A673 (cell line): Measurements from ENCODE around the gene PAAF1. TPM values are rescaled to one million over a fixed set of nuclear protein-coding genes. Genes with fewer than 3 reads are reported as not detected.

Source experiments
- BruUV-seq: library from RNA; stranded (reverse); fragments of 400-500 nt; replicated peaks from 2 replicates; lab custom pipeline; 2021; lab: Mats Ljungman, UMichigan
- CTCF ChIA-PET: fragments of 300-600 bp; sonication (Branson Sonifier 250); formaldehyde crosslinking; loops from one replicate; lab custom pipeline; 2022; ENCODE audit warnings: antibody characterized with exemption; lab: Charles Lee
- POLR2A ChIA-PET: fragments of 300-600 bp; sonication (Branson Sonifier 250); formaldehyde crosslinking; loops from one replicate; lab custom pipeline; 2022; ENCODE audit warnings: antibody characterized with exemption; ENCODE audit not compliant: low non-redundant PET; lab: Charles Lee
- DNase-seq: peaks from one replicate; pipeline ENCODE4 v3.0.0-alpha.2; 2015; ENCODE audit warnings: low spot score
- H3K27ac ChIP-seq: fragments of 200-600 bp; sonication (generic); 2 replicates; pipeline ENCODE4 v1.5.1; 2016; ENCODE audit warnings: mixed run types, low read depth, mild to moderate bottlenecking, mixed read lengths, antibody characterized with exemption, low read length; ENCODE audit not compliant: poor library complexity, severe bottlenecking
- H3K27me3 ChIP-seq: fragments of 200-600 bp; sonication (generic); replicated peaks from 2 replicates; pipeline ENCODE4 v1.6.1; 2017; ENCODE audit warnings: mixed run types, low read depth, mild to moderate bottlenecking, mixed read lengths, antibody characterized with exemption, low read length; ENCODE audit not compliant: insufficient read depth, poor library complexity
- H3K36me3 ChIP-seq: fragments of 200-600 bp; sonication (generic); 2 replicates; pipeline ENCODE4 v1.6.1; 2016; ENCODE audit warnings: mixed run types, mild to moderate bottlenecking, mixed read lengths, antibody characterized with exemption, low read length; ENCODE audit not compliant: insufficient read depth, poor library complexity, severe bottlenecking
- H3K4me1 ChIP-seq: fragments of 200-600 bp; sonication (generic); 2 replicates; pipeline ENCODE4 v1.6.1; 2017; ENCODE audit warnings: mixed run types, mild to moderate bottlenecking, mixed read lengths, antibody characterized with exemption, low read length; ENCODE audit not compliant: insufficient read depth, poor library complexity, severe bottlenecking
- H3K4me3 ChIP-seq: fragments of 200-600 bp; sonication (generic); 2 replicates; pipeline ENCODE4 v1.5.1; 2016; ENCODE audit warnings: low read depth, mixed run types, mild to moderate bottlenecking, mixed read lengths, low read length; ENCODE audit not compliant: poor library complexity, severe bottlenecking
- H3K9me3 ChIP-seq: fragments of 200-600 bp; sonication (generic); 2 replicates; pipeline ENCODE4 v1.6.1; 2016; ENCODE audit warnings: mixed run types, low read depth, mild to moderate bottlenecking, mixed read lengths, antibody characterized with exemption, low read length; ENCODE audit not compliant: poor library complexity, severe bottlenecking
- EZH2 ChIP-seq: fragments of 200-600 bp; sonication (generic); IDR thresholded peaks from 2 replicates; pipeline ENCODE4 v1.6.1; 2017; ENCODE audit warnings: borderline replicate concordance, low read depth, mild to moderate bottlenecking, mixed read lengths, antibody characterized with exemption, low read length; ENCODE audit not compliant: poor library complexity, severe bottlenecking
- intact Hi-C: fragments of 100-400 bp; cut with micrococcal nuclease; formaldehyde crosslinking; loops from one replicate; pipeline ENCODE4 v1.10.0; 2022; ENCODE audit not compliant: unreplicated experiment
- total RNA-seq: library from RNA; stranded (reverse); gene quantifications from 2 replicates; pipeline ENCODE4 v1.2.3, GENCODE V29; 2021
- TF ChIP-seq, protein P1 (sequence below): fragments of 300-800, 200-600 bp; sonication (generic); conservative IDR thresholded peaks from 2 replicates; pipeline ENCODE4 v1.5.1; 2017; ENCODE audit warnings: low read depth, mild to moderate bottlenecking, antibody characterized with exemption, low read length, moderate library complexity, mixed read lengths

PAAF1 gene
- total RNA-seq, 1 experiment from 2014 or later = 20.3 TPM

DNA sequence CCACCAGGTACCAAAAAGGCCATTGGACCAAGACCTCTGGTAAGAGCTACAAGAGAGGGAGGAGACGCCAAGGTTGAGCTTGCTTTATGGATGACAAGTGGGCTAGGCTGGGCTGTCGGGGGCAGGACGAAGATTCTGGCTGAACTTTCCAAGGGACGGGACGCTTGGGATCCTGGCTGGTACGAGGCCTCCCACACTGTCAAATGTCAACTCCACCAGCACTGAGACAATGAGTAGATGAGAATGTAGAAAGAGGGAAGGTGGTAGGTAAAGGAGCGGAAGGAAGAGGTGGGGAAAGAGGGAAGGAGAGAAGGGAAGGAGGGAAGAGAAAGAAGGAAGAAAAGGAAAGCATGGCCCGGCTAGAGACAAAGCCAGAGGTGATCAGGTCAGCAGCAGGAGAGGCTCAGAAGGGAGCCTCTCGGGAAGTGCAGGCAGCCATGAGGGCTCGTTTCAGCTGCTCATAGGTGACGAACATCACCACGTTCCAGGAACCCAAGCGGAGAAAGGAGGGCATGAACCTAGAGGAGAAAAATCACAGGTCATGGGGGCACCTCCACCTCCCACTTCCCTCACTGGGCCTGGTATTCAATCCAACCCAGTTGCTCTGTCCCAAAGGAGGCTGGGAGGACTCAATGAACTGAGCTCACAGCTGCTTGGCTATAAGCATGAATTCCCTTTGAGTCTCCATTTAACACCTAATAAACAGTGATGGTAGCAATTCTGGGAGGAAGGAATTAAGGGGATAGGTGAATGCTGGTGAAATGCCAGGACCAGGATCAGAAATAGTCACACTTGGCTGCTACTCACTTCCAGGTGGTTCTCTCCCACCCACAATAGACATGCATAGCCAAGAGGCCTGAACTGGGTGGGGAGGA is 98.0 kb downstream of the PAAF1 start:
- ChIA-PET CTCF (interaction anchor here (0.6 kb wide), 1 partner anchor 265 kb away, joined by 4 read pairs; no protein-coding TSS in a partner anchor), POLR2A (interaction anchor here (0.5 kb wide), 1 partner anchor 191 kb away, joined by 3 read pairs; no protein-coding TSS in a partner anchor)
- H3K27me3 ChIP-seq = no peaks in the 10 kb centered on the region
- H3K4me1 ChIP-seq = no peaks in the 10 kb centered on the region
- peaks cover 61% of the 10 kb centered on the region for H3K36me3 ChIP-seq
- TF ChIP-seq EZH2 = no peak
- TF ChIP-seq, protein P1, sequence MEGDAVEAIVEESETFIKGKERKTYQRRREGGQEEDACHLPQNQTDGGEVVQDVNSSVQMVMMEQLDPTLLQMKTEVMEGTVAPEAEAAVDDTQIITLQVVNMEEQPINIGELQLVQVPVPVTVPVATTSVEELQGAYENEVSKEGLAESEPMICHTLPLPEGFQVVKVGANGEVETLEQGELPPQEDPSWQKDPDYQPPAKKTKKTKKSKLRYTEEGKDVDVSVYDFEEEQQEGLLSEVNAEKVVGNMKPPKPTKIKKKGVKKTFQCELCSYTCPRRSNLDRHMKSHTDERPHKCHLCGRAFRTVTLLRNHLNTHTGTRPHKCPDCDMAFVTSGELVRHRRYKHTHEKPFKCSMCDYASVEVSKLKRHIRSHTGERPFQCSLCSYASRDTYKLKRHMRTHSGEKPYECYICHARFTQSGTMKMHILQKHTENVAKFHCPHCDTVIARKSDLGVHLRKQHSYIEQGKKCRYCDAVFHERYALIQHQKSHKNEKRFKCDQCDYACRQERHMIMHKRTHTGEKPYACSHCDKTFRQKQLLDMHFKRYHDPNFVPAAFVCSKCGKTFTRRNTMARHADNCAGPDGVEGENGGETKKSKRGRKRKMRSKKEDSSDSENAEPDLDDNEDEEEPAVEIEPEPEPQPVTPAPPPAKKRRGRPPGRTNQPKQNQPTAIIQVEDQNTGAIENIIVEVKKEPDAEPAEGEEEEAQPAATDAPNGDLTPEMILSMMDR = no peak
- H3K9me3 ChIP-seq = no peaks in the 10 kb centered on the region
- no TSS peak for BruUV-seq
- intact Hi-C loops = loop anchor here (5.0 kb wide), 1 partner anchor 472 kb away; no protein-coding TSS in a partner anchor
- DNase-seq = no peak
- no peak overlapping the region for H3K4me3 ChIP-seq
- H3K27ac ChIP-seq = peak overlapping the region; percentile 15

DNA sequence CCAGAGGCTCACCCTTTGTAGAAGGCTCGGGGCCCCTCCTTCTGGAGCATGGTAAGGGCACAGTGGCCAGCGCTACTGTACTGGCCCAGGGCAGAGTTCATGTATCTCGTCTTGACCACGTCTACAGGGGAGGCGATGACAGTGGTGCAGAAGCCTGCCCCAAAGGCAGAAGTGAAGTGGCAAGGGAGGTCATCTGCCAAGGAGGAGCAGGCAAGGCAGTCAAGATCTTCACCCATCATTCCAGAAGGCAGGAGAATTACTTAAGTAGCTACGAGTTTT is 98.6 kb downstream of the PAAF1 start:
- no peaks in the 10 kb centered on the region for H3K9me3 ChIP-seq
- TF ChIP-seq, protein P1 = no peak
- no peak for TF ChIP-seq EZH2
- no TSS peak for BruUV-seq
- H3K36me3 ChIP-seq = peaks cover 66% of the 10 kb centered on the region
- intact Hi-C loops = no loop called here
- DNase-seq = no peak
- peaks cover 4% of the 10 kb centered on the region for H3K4me1 ChIP-seq
- H3K4me3 ChIP-seq = no peak overlapping the region
- no peak overlapping the region for H3K27ac ChIP-seq
- ChIA-PET CTCF (interaction anchor here (0.6 kb wide), 1 partner anchor 264 kb away, joined by 4 read pairs; no protein-coding TSS in a partner anchor), POLR2A (interaction anchor here (0.5 kb wide), 1 partner anchor 191 kb away, joined by 3 read pairs; no protein-coding TSS in a partner anchor)
- no peaks in the 10 kb centered on the region for H3K27me3 ChIP-seq

DNA sequence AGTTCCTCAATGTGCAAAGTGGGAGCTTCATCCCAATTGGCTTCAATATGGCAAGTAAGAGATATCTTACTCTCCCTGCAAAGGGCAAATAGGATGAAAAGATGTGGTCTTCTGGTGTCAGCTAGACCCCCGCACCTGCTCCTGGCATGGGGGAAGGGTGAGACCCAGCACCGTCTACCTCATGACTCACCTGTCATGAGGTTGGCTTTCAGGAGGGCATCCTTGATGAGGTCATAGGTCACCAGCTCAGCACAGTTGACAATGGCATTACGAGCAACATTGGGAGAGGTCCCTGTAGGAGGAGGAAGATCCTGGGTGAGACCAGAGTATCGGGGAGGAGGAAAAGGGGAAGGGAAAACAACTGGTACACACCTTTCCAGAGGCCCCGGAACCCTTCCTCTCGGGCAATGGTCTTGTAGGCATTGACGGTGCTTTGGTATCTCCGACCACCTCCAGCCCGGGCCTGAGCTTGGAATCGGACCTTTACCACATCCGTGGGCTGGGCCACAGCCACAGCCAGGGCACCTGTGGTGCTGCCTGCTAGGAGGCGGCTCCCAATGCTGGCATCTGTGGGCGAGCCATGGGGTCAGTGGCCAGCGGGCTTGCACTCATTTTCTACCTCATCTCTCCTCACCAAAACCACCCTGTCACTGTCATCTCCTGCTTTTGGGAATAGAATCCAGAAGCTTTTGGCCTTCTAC is 99.8 kb downstream of the PAAF1 start:
- Histone ChIP-seq H3K9me3 (no peaks in the 10 kb centered on the region), H3K4me1 (peaks cover 13% of the 10 kb centered on the region), H3K4me3 (no peak overlapping the region), H3K27ac (no peak overlapping the region), H3K27me3 (no peaks in the 10 kb centered on the region), H3K36me3 (peaks cover 76% of the 10 kb centered on the region)
- CTCF ChIA-PET = no interaction called here
- DNase-seq = no peak
- TF ChIP-seq EZH2 = no peak
- TF ChIP-seq, protein P1 = no peak
- POLR2A ChIA-PET = no interaction called here
- intact Hi-C loops = no loop called here
- BruUV-seq = no TSS peak
